Liver (tissue), 3 donors: ENCODE data around the gene C9orf50.

Experiments
- ATF3 ChIP-seq: IDR thresholded peaks from 2 replicates; pipeline ENCODE4 v1.6.1; 2016; ENCODE audit warnings: antibody characterized with exemption
- CTCF ChIP-seq: fragments of 150-350 bp; IDR thresholded peaks from 2 replicates; pipeline ENCODE4 v1.5.1; 2017; ENCODE audit warnings: improper control_type of control experiment, low read depth, low read length; ENCODE audit not compliant: missing input control
- FOXA1 ChIP-seq: IDR thresholded peaks from 2 replicates; pipeline ENCODE4 v1.6.1; 2016; ENCODE audit warnings: antibody characterized with exemption
- MAX ChIP-seq: IDR thresholded peaks from 2 replicates; pipeline ENCODE4 v1.6.1; 2016; ENCODE audit warnings: antibody characterized with exemption
- donor health status: healthy.
- donor health status: healthy.

GRCh38 chr9:129646252-129646651 lies 25.4 kb upstream of the C9orf50 start:
- no peak for TF ChIP-seq CTCF
- no peak for TF ChIP-seq FOXA1
- TF ChIP-seq ATF3: no peak
- no peak for TF ChIP-seq MAX
